DOHH2 (cell line): ENCODE results near the gene NKAIN2.

ENCODE experiments used
- EZH2phosphoT487 ChIP-seq: fragments of 200-600 bp; sonication (generic); IDR thresholded peaks from 2 replicates; pipeline ENCODE4 v1.6.1; 2017; ENCODE audit warnings: borderline replicate concordance, mild to moderate bottlenecking, antibody characterized with exemption, low read length, moderate library complexity, mixed read lengths
- TF ChIP-seq, protein P1 (sequence below): fragments of 200-600 bp; sonication (generic); IDR thresholded peaks from one replicate; pipeline ENCODE4 v1.5.1; 2014; ENCODE audit warnings: antibody characterized with exemption, mild to moderate bottlenecking, low read depth, low read length; ENCODE audit not compliant: poor library complexity, severe bottlenecking

DNA sequence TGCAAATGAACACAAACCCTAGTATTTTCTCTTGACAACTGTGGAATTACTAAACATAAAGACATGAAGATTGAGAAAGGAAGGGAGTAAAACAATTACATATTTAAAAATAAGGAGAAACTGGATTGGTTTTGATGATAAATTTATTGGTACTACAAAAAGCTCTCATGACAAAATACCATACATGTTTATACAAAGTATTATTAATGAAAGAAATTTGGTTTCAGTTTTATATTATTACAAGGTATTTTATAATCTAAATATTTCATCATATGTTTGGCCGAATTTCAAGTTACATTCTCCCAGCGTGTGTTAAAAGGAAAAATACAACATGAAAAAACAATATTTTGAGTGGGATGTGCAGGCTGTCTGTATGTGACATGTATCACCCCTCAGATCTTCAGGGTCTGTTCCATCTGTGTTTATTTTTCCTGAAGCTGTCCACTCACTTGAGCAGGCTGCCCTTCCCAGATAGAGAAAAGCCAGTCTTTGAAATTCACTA, 568.4 kb downstream of the NKAIN2 start:
- TF ChIP-seq, protein P1, sequence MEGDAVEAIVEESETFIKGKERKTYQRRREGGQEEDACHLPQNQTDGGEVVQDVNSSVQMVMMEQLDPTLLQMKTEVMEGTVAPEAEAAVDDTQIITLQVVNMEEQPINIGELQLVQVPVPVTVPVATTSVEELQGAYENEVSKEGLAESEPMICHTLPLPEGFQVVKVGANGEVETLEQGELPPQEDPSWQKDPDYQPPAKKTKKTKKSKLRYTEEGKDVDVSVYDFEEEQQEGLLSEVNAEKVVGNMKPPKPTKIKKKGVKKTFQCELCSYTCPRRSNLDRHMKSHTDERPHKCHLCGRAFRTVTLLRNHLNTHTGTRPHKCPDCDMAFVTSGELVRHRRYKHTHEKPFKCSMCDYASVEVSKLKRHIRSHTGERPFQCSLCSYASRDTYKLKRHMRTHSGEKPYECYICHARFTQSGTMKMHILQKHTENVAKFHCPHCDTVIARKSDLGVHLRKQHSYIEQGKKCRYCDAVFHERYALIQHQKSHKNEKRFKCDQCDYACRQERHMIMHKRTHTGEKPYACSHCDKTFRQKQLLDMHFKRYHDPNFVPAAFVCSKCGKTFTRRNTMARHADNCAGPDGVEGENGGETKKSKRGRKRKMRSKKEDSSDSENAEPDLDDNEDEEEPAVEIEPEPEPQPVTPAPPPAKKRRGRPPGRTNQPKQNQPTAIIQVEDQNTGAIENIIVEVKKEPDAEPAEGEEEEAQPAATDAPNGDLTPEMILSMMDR: no peak
- no peak for TF ChIP-seq EZH2phosphoT487
